ENCODE results near the gene FMOD. TPM values are rescaled to one million over a fixed set of nuclear protein-coding genes. Genes with fewer than 3 reads are reported as not detected.
A peak's percentile ranks its signal among the peaks of the same experiment; 100 is the strongest.

Gene FMOD
- total RNA-seq, 1 donor from 2014 or later, result 0.17 TPM

DNA sequence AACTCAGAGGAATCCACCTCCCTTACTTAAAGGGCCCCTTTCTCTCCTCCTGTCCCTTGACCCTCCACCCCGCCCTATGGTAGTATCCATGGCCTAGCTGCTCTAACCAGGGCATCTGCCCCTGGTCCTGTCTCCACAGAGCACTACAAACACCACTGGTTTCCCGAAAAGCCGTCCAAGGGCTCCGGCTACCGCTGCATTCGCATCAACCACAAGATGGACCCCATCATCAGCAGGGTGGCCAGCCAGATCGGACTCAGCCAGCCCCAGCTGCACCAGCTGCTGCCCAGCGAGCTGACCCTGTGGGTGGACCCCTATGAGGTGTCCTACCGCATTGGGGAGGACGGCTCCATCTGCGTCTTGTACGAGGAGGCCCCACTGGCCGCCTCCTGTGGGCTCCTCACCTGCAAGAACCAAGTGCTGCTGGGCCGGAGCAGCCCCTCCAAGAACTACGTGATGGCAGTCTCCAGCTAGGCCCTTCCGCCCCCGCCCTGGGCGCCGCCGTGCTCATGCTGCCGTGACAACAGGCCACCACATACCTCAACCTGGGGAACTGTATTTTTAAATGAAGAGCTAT lies 43.9 kb downstream of the FMOD start:
- peak overlapping the region; percentile 94 for H3K4me3 ChIP-seq (ENCODE audit: low read depth, low read length)
- DNase-seq (ENCODE audit: low read depth), result no peak
- TF ChIP-seq, protein P1, sequence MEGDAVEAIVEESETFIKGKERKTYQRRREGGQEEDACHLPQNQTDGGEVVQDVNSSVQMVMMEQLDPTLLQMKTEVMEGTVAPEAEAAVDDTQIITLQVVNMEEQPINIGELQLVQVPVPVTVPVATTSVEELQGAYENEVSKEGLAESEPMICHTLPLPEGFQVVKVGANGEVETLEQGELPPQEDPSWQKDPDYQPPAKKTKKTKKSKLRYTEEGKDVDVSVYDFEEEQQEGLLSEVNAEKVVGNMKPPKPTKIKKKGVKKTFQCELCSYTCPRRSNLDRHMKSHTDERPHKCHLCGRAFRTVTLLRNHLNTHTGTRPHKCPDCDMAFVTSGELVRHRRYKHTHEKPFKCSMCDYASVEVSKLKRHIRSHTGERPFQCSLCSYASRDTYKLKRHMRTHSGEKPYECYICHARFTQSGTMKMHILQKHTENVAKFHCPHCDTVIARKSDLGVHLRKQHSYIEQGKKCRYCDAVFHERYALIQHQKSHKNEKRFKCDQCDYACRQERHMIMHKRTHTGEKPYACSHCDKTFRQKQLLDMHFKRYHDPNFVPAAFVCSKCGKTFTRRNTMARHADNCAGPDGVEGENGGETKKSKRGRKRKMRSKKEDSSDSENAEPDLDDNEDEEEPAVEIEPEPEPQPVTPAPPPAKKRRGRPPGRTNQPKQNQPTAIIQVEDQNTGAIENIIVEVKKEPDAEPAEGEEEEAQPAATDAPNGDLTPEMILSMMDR (conservative IDR thresholded peaks at IDR 0.05; ENCODE audit: low read depth, low read length), result no peak

DNA sequence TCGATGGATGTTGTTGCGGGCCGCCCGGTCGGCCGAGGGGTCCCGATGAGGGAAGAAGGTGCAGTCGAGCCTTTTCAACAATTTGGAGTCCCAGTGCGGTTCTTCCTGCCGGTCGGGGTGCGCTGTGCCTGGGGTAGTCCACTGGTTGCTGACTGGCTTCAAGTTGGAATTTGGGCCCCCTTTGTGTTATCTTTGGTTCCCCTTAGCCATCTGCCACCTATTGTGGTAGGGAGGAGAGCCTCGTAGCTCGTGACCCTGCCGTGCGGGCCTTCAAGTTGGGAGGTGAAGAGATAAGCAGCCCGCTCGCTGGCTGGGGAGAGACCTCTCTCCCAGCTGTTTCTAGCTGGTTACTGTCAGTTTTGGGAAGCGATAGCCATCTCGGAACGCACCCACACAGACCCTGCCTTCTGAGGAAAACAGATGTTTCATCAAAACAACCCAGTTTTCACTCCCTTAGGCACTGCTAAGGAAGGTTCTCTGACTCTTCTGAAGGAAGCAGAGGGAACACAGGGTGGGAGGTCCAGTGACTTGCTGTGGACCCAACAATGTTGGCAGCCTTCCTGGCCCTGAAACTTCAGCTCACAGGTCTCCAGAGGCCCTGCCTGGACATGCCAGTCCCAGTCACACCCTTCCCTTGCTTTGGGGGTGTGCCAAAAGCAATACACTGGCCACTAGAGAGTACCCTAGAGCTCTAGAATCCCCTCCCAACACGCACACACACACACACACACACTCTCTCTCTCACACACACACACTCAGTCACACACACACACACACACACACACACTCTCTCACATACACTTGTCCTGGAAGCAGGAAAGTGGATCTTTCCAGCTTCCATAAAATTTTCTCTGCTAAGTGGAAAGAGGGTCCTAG lies 44.6 kb downstream of the FMOD start:
- peak overlapping the region; percentile 94 for H3K4me3 ChIP-seq (ENCODE audit: low read depth, low read length)
- no peak for DNase-seq (ENCODE audit: low read depth)
- TF ChIP-seq, protein P1 (conservative IDR thresholded peaks at IDR 0.05; ENCODE audit: low read depth, low read length), result peak; percentile 29

DNA sequence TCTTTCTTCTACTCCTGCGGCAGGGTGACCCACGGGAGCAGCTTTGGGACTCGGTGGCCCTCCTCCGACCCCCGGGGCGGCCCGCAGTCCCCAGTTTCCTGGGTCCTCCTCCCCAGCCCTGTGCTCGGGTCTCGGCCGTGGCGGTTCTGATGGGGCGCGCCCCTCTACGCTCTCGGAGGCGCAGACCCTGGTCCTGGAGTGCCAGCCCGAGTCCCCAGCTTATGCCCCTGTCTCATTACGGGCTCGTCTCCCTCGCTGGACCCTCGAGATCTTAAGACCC lies 45.2 kb downstream of the FMOD start:
- TF ChIP-seq, protein P1 (conservative IDR thresholded peaks at IDR 0.05; ENCODE audit: low read depth, low read length), result no peak
- H3K4me3 ChIP-seq (ENCODE audit: low read depth, low read length), result peak overlapping the region; percentile 94
- no peak for DNase-seq (ENCODE audit: low read depth)

DNA sequence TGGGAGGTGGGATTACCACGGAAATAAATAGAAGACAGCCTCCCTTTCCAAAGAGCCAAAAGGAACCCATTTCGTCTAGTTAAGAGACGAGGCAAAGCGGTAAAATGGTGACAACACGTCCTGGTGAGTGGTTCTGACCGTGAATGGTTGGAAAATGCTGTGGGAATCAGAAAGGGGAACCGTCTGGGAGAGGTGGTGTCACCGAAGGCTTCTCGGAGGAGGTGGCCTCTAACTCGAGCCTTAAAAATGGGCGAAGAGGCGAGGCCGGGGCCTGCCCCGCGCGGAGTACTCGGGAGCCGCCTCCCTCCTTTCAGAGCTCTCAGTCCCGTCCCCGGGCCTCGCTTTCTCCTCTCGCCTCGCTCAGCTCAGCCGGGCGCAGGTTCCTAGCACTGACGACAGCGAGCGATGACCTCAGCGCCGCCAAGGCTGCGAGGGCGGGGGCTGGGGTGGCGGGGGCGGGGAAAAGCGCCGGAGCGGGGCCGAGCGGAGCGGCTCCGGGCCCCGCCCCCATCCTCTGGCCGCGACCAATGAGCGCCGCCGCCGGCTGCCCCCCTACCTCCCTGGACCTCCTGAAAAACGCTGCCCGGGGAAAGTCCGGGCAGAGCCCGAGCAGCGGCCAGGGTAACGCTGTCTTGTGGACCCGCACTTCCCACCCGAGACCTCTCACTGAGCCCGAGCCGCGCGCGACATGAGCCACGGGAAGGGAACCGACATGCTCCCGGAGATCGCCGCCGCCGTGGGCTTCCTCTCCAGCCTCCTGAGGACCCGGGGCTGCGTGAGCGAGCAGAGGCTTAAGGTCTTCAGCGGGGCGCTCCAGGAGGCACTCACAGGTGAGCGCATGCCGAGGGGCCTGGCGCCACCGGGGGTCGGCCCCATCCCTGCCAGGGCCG lies 45.8 kb downstream of the FMOD start, which contains the start of gene BTG2:
Gene BTG2, plus strand, starts transcription at position 601 of the 890 bp plus-strand sequence. Its CDS starts 88 bp downstream, at position 689.
- no peak for DNase-seq (ENCODE audit: low read depth)
- TF ChIP-seq, protein P1 (conservative IDR thresholded peaks at IDR 0.05; ENCODE audit: low read depth, low read length), result no peak
- peak within 1 kb of the TSS; percentile 94 for H3K4me3 ChIP-seq (ENCODE audit: low read depth, low read length)

DNA sequence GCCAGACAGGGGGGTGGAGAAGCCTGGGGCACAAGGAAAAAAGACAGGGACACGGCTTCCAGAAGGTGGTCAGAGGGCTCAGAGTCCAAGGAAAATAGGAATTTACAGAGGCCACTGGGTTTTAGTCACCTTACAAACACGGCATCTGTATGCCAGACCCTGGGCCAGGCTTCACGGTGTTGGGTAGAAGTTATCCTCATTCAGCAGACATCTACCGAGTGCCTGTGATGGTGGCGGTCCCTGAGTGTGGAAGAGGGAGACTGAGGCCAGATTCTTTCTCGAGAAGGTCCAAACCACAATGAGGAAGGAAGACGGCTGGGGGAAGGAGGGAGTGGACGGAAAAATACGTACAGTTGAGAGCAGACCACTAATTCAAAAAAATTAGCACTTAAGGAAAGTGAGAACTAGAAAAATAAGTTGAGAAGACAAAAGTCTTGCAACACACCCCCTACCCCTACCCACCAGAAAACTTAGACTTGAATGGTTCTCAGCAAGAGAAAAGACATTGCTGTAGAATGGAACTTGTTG lies 46.5 kb downstream of the FMOD start:
- H3K4me3 ChIP-seq (ENCODE audit: low read depth, low read length), result peak overlapping the region; percentile 52
- no peak for DNase-seq (ENCODE audit: low read depth)
- TF ChIP-seq, protein P1 (conservative IDR thresholded peaks at IDR 0.05; ENCODE audit: low read depth, low read length), result no peak

DNA sequence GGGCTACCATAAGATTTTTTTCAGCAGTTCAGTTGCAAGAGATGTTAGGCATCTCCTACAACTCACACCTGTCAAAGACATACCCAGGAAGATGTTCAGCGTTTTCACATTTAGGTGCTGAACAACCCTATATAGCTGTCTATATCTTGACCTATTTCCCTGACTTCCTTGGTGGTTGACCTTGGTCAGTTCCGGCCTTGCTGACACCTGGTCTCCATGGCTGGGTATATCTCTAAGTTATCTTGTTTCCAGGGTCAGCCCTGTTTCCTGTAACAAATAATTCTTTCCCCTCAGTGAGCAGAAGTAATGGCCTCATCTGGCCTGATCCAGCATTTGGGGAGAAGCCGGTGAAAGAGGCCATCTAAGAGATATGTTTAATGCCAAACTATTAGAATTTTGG lies 48.0 kb downstream of the FMOD start:
- no peak overlapping the region for H3K4me3 ChIP-seq (ENCODE audit: low read depth, low read length)
- no peak for DNase-seq (ENCODE audit: low read depth)
- TF ChIP-seq, protein P1 (conservative IDR thresholded peaks at IDR 0.05; ENCODE audit: low read depth, low read length), result no peak
